Activated naive CD4-positive, alpha-beta T cell treated with Interleukin-2 at 50 U/mL for 16 hours (primary cell): ENCODE results near the gene TMTC2.
"Not testable (repeated sequence)": the region's sequence is repeated elsewhere in the genome, so short reads cannot be mapped to it uniquely, and the experiment has no call there.

Source experiments
- DNase-seq: peaks from one replicate; pipeline ENCODE4 v3.0.0-alpha.2; 2020

Gene TMTC2

DNA sequence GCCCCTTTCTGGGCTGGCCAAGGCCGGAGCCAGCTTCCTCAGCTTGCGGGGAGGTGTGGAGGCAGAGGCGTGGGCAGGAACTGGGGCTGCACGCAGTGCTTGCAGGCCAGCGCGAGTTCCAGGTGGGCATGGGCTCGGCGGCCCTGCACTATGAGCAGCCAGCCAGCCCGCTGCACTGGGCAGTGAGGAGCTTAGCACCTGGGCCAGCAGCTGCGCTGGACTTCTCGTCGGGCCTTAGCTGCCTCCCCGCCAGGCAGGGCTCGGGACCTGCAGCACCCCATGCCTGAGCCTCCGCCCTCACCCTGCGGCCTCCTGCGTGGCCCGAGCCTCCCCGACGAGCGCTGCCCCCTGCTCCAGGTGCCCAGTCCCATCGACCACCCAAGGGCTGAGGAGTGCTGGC is 42.0 kb downstream of the TMTC2 start:
- no peak for DNase-seq

DNA sequence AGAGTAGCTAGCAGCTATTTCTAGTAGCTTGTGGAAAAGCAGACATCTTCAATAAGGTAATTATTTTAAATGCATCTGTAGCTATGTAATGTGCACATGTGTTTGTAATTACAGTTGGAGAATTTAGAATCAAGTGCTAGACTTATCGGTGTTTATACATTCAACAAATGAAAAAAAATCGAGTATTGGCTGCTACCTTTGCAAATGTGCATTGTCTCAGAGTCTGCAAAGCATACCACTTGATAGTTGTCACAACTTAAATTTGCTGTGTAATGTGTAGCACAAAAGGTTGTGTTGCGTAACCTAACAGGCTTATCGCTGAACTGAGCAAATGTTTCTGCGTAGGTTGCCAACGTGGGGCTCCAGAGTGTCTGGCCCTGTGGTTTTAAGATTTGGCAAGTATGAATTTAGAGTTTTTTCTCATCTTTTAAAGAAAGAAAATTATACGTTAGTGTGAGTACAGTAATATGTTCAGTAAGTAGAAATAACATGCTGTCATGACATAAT is 44.3 kb downstream of the TMTC2 start:
- DNase-seq = no peak

DNA sequence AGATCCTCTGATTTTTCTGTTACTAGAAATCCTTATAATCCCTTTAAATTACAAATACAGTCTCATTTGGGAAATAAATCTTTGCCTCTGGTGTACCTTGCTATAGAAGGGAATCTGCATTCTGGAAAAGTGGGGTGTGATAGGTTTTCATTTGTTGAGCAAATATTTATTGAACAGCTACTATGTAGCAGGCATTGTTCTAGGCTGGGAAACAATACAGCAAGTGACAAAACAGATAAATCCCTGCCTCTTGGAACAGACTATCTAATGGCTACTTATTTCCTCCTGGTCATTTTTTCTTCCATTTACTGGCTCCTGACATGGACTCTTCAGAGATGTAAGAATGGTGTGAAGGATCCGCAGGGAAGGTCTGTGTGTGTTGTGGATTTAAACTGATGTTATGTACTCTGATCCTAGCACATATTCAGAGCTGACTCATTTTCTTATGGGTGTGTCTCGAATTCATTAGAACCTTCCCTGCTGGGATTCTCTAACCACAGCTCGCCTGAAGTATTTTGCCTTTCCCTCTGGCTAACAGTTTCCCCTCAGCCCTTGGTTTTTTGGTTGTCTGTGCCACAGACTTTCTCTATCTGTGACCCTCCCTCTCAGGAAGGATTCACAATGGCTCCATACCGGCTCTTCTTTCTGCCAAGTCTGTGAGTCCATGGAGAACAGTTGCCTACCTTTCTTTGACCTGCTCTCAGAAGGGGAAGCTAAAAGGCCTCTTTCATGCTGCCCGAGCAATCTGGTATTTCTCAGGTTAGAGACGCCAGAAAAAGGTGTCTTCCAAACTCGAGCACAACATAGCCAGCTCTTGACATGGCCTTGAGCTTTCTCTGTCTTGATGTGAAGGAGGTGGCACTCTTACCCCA is 53.7 kb downstream of the TMTC2 start:
- no peak for DNase-seq

GRCh38 chr12:82745063-82745674 is 58.5 kb downstream of the TMTC2 start:
- no peak for DNase-seq

GRCh38 chr12:82745807-82746206 is 59.1 kb downstream of the TMTC2 start:
- no peak for DNase-seq

- DNase-seq = no peak
These were observed 60.0 kb downstream of the TMTC2 start for GRCh38 chr12:82746668-82747067.

- DNase-seq = no peak
These were observed 62.3 kb downstream of the TMTC2 start for GRCh38 chr12:82749015-82749414.

GRCh38 chr12:82754856-82755255 is 68.2 kb downstream of the TMTC2 start:
- no peak for DNase-seq

- no peak for DNase-seq
These were observed 69.6 kb downstream of the TMTC2 start for GRCh38 chr12:82756303-82756702.

DNA sequence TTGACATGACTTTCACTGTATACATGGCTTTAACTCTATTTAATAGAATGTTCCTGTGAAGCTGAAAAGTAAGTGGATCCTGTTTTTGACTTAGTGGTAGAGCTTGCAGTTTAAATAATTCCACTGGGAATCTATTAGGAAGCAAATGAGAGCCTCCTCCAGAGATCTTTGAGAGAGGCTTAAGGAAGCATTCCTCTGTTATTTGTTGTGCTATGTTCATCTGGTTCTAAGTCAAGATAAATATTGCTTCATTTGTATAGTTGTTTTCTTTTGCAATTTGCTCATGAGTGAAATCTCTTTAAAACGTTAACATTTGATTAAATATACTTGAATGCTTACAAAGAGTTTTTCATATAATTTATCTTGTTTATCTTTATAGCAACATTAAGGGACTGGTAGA is 70.4 kb downstream of the TMTC2 start:
- no peak for DNase-seq

- DNase-seq = no peak
These were observed 71.0 kb downstream of the TMTC2 start for GRCh38 chr12:82757656-82758055.

- DNase-seq = no peak
These were observed 72.1 kb downstream of the TMTC2 start for GRCh38 chr12:82758749-82759330.

GRCh38 chr12:82760423-82760822 is 73.7 kb downstream of the TMTC2 start:
- no peak for DNase-seq

DNA sequence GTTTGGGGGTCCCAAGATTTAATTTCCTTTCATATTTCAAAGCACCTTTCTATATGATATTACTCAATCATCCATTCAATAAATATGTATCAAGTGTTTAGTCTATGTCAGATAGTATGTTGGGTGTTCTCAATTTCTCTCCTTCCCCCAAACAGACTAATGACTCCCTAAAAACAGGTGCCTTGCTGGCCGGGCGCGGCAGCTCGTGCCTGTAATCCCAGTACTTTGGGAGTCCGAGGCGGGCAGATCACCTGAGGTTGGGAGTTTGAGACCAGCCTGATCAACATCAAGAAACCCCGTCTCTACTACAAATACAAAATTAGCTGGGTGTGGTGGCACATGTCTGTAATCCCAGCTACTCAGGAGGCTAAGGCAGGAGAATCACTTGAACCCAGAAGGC is 78.5 kb downstream of the TMTC2 start:
- not testable (repeated sequence) for DNase-seq

DNA sequence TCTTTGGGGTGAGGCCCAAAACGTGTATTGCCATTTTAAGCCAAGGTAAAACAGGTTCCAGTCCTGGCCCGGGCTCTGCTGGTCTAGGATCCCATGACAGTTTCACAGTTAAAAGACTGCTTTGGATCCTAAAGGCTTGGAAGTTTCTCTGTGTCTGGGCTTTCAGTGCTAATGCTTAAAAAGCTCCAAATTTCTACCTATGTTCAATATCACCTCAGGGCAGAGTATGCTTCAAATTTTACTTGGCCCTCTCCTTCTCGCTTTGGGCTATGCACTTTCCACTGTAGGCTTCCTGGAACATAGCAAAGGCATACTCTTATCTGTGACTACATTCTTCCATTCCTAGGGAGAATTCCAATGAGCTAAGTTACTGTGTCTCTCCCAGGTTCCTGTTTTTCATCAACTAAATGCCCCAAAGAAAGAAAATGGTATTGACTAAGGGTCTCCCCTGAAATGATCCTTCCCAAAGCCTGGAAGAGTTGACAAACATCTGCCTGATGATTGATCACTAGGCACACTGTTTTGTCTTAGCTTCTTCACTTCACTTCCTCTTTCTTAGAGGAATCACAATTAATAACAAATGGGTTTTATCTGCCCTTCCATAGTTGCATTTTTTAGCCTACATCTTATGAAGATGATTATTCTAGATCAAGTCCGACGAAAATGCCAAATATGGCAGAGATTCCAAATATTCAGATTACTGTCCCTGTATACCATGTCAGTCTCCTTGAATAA is 79.4 kb downstream of the TMTC2 start:
- no peak for DNase-seq

DNA sequence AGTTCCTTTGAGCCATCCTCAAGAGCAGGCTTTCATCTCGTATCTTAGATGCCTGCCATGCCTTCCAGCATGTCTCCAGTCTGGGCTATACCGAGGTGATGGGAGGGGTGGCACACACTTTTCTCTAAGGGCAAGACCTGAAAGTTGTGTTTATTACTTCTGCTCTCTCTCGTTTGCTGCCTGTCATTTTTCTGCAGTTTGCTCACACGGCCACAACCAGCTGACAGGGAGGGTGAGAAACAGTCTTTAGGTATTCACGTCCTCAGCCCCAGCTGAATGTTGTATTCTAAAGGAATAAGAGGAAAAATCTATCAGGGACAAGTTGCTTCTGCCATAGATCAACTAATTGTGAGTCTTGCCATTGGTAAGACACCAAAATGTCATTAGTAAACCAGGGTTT is 88.0 kb downstream of the TMTC2 start:
- no peak for DNase-seq

DNA sequence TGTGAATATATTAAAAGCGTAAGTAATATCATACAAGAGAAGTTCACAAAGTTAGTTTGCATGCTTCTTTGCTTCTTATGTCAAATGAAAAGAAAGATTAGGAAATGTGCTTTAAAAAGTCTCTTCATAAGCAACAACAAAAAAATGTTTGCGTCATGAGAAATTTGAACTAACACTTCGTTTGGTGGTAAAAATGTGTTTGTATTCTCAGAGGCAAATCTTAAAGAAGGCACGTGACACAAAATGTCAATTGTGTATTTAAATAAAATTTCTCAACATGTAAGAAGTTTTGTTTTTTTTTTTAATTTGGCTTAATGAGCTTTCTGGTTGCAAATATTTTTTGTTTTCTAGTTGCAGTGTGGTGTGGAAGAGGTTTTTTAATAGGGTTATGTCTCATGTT is 93.8 kb downstream of the TMTC2 start:
- no peak for DNase-seq

DNA sequence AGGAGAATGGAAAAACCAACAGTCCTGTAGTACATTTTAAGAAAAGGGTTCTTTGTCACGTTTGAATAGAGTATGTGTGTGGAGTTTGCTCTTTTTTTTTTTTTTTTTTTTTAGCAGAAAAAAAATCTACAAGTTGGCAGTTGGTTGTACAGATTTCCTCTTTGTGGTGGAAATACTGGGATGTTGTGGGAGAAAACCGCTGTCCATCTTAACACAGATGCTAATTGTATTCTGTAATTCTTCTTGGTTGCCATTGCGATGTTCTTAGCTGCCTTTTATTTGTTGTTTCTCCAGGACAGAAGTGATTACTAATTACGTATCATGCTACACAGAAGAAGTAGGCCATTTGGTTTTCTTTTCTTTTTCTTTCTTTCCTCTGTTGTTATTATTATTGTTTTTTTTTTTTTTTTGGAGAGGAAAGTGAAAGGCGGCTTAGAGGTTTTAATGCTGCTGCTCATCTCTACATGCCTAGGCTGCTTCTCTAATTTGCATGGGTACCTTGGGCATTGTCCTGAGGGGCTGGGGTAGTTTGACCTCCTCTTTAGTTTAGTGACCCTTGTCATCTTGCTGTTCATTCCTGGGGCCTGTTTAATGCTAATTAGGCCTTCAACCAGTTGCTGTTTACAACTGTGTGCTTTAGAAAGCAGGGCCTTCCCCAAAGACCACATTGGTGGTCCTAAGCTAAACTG is 94.7 kb downstream of the TMTC2 start:
- no peak for DNase-seq

- no peak for DNase-seq
These were observed 96.7 kb downstream of the TMTC2 start for GRCh38 chr12:82783435-82783834.

- no peak for DNase-seq
These were observed 100.3 kb downstream of the TMTC2 start for GRCh38 chr12:82787016-82787415.

- no peak for DNase-seq
These were observed 101.9 kb downstream of the TMTC2 start for GRCh38 chr12:82788594-82788993.

- DNase-seq = no peak
These were observed 103.0 kb downstream of the TMTC2 start for GRCh38 chr12:82789674-82790073.
